C1 segment of cervical spinal cord (tissue), 14 donors: Measurements from ENCODE around the gene ECHDC1.
"Not testable (repeated sequence)": the region's sequence is repeated elsewhere in the genome, so short reads cannot be mapped to it uniquely, and the experiment has no call there.

Experiments
- DNase-seq, 14 donors: peaks; one replicate each; lab custom pipeline; 2025; lab: John Stamatoyannopoulos, UW

ECHDC1 gene

GRCh38 chr6:127342946-127343808 is at the start of gene ECHDC1:
ECHDC1 (minus strand) TSS chr6:127343609; CDS start chr6:127331028, 12,581 bp downstream.
- peak in 12 of 14 donors; percentile 43 to 84 (median 72) for DNase-seq

GRCh38 chr6:127392301-127392700 is 48.9 kb upstream of the ECHDC1 start:
- no peak for DNase-seq

GRCh38 chr6:127391094-127391953 is 47.9 kb upstream of the ECHDC1 start:
- no peak for DNase-seq

GRCh38 chr6:127389706-127390105 is 46.3 kb upstream of the ECHDC1 start:
- no peak for DNase-seq

- DNase-seq: no peak
Measured at GRCh38 chr6:127385668-127386430, 42.4 kb upstream of the ECHDC1 start.

GRCh38 chr6:127384848-127385247 is 41.4 kb upstream of the ECHDC1 start:
- not testable (repeated sequence) for DNase-seq

GRCh38 chr6:127383988-127384387 is 40.6 kb upstream of the ECHDC1 start:
- no peak for DNase-seq

GRCh38 chr6:127382413-127382812 is 39.0 kb upstream of the ECHDC1 start:
- DNase-seq: no peak

- no peak for DNase-seq
Measured at GRCh38 chr6:127381384-127381783, 38.0 kb upstream of the ECHDC1 start.

- DNase-seq: no peak
Measured at GRCh38 chr6:127376685-127377084, 33.3 kb upstream of the ECHDC1 start.

- DNase-seq: no peak
Measured at GRCh38 chr6:127367023-127367375, 23.6 kb upstream of the ECHDC1 start.

- DNase-seq: no peak
Measured at GRCh38 chr6:127366282-127367022, 23.0 kb upstream of the ECHDC1 start.

GRCh38 chr6:127365874-127366273 is 22.5 kb upstream of the ECHDC1 start:
- no peak for DNase-seq

GRCh38 chr6:127352524-127352923 is 9.1 kb upstream of the ECHDC1 start:
- no peak for DNase-seq

- no peak for DNase-seq
Measured at GRCh38 chr6:127349980-127350379, 6.6 kb upstream of the ECHDC1 start.

GRCh38 chr6:127348028-127348661 is 4.7 kb upstream of the ECHDC1 start:
- no peak for DNase-seq

- no peak for DNase-seq
Measured at GRCh38 chr6:127347178-127347577, 3.8 kb upstream of the ECHDC1 start.

- DNase-seq: no peak
Measured at GRCh38 chr6:127345521-127345920, 2.1 kb upstream of the ECHDC1 start.

- peak in 4 of 14 donors; percentile 8 to 55 (median 22) for DNase-seq
Measured at GRCh38 chr6:127343809-127344659, 625 bp upstream of the ECHDC1 start.
